SK-N-MC (cell line): ENCODE data around the gene DBX1.

Experiments used
- EZH2 ChIP-seq: fragments of 200-600 bp; sonication (generic); IDR thresholded peaks from one replicate; pipeline ENCODE4 v1.6.1; 2017; ENCODE audit warnings: antibody characterized with exemption
- FOXP2 ChIP-seq: optimal IDR thresholded peaks from 2 replicates; pipeline ENCODE3; 2011; ENCODE audit warnings: mild to moderate bottlenecking, moderate library complexity; ENCODE audit not compliant: insufficient read depth; ENCODE audit errors: extremely low read length, control extremely low read depth
- POLR2AphosphoS5 ChIP-seq: IDR thresholded peaks from 2 replicates; pipeline ENCODE4 v1.6.1; 2012; ENCODE audit warnings: mild to moderate bottlenecking, low read depth, low read length, borderline replicate concordance

- TF ChIP-seq FOXP2 (no peak), EZH2 (no peak), POLR2AphosphoS5 (no peak)
These were observed 1.9 kb upstream of the DBX1 start for GRCh38 chr11:20161923-20162744.
